Panc1 (cell line): ENCODE data around the gene PDS5A. TPM values are rescaled to one million over a fixed set of nuclear protein-coding genes. Genes with fewer than 3 reads are reported as not detected.

Experiments
- ATAC-seq: fragments of 200-7000 bp; cut with Tn5 transposase; 2 replicates; pipeline ENCODE4 v1.9.1; 2020; ENCODE audit warnings: mild to moderate bottlenecking, moderate library complexity
- BruUV-seq: library from RNA; stranded (reverse); fragments of 400-500 nt; replicated peaks from 2 replicates; lab custom pipeline; 2021; lab: Mats Ljungman, UMichigan
- CTCF ChIA-PET: fragments of 300-600 bp; sonication (Branson Sonifier 250); formaldehyde crosslinking; loops from one replicate; lab custom pipeline; 2022; ENCODE audit warnings: antibody characterized with exemption; lab: Charles Lee
- POLR2A ChIA-PET: fragments of 300-600 bp; sonication (Branson Sonifier 250); formaldehyde crosslinking; loops from one replicate; lab custom pipeline; 2022; ENCODE audit warnings: antibody characterized with exemption; lab: Charles Lee
- DNase-seq: peaks from one replicate; pipeline ENCODE4 v3.0.0-alpha.2; 2010; ENCODE audit warnings: low read depth, low spot score
- H3K27ac ChIP-seq: 2 replicates; pipeline ENCODE4 v1.5.1; 2011; ENCODE audit warnings: mild to moderate bottlenecking, low read length, inconsistent platforms
- H3K27me3 ChIP-seq: fragments of 200-500 bp; sonication (Bioruptor generic); 2 replicates; pipeline ENCODE4 v1.6.0; 2014; ENCODE audit warnings: low read length, inconsistent platforms; ENCODE audit not compliant: control insufficient read depth, insufficient read depth
- H3K36me3 ChIP-seq: fragments of 200-500 bp; sonication (Bioruptor generic); 2 replicates; pipeline ENCODE4 v1.5.1; 2014; ENCODE audit warnings: inconsistent platforms, mild to moderate bottlenecking, low read length, moderate library complexity; ENCODE audit not compliant: control insufficient read depth, insufficient read depth
- H3K4me1 ChIP-seq: 2 replicates; pipeline ENCODE4 v1.5.1; 2011; ENCODE audit warnings: inconsistent platforms, mild to moderate bottlenecking, low read length, moderate library complexity; ENCODE audit not compliant: control insufficient read depth, insufficient read depth
- H3K4me3 ChIP-seq, 2 experiments: 2 replicates each; pipeline ENCODE4 v1.5.1; 2011 to 2012; ENCODE audit warnings: low read depth in 2 of 2, low read length in 2 of 2, mild to moderate bottlenecking in 2 of 2, inconsistent platforms in 1 of 2, moderate library complexity in 1 of 2
- H3K9me3 ChIP-seq: fragments of 200-500 bp; sonication (Bioruptor generic); 2 replicates; pipeline ENCODE4 v1.5.1; 2014; ENCODE audit warnings: low read depth, mild to moderate bottlenecking, inconsistent platforms, low read length, moderate library complexity; ENCODE audit not compliant: control insufficient read depth, insufficient read depth
- POLR2AphosphoS5 ChIP-seq: IDR thresholded peaks from 2 replicates; pipeline ENCODE4 v1.6.1; 2012; ENCODE audit warnings: mild to moderate bottlenecking, low read depth, low read length, moderate library complexity
- SIN3A ChIP-seq: IDR thresholded peaks from 2 replicates; pipeline ENCODE4 v1.6.1; 2012; ENCODE audit warnings: low read depth, mild to moderate bottlenecking, low read length, moderate library complexity, borderline replicate concordance; ENCODE audit not compliant: insufficient read depth
- TCF7L2 ChIP-seq: IDR thresholded peaks from 2 replicates; pipeline ENCODE4 v1.6.1; 2011; ENCODE audit warnings: mild to moderate bottlenecking, low read depth, low read length, inconsistent platforms
- in situ Hi-C: cut with HindIII; loops from 2 replicates; pipeline ENCODE4 v1.10.0; 2016; ENCODE audit warnings: low sequenced_read_pairs, low pct_unique_long_range_greater_than_20kb
- intact Hi-C: fragments of 100-400 bp; cut with micrococcal nuclease; formaldehyde crosslinking; loops from one replicate; pipeline ENCODE4 v1.10.0; 2022; ENCODE audit not compliant: unreplicated experiment
- total RNA-seq: library from RNA; stranded (reverse); gene quantifications from one replicate; pipeline ENCODE4 v1.2.1, GENCODE V29; 2021; ENCODE audit not compliant: unreplicated experiment
- TF ChIP-seq, protein P1 (sequence below), 2 experiments: IDR thresholded peaks; 2 replicates each; pipeline ENCODE4 v1.6.1; 2011 to 2012; ENCODE audit warnings: low read depth in 2 of 2, control low read depth in 1 of 2, low read length in 1 of 2, mild to moderate bottlenecking in 1 of 2, moderate library complexity in 1 of 2; ENCODE audit not compliant: insufficient read depth in 1 of 2
- TF ChIP-seq, protein P2 (sequence below): fragments of 450-650 bp; IDR thresholded peaks from 2 replicates; pipeline ENCODE4 v1.5.1; 2017; ENCODE audit warnings: mild to moderate bottlenecking

The PDS5A gene
- total RNA-seq, 1 experiment from 2014 or later, result 69.2 TPM

DNA sequence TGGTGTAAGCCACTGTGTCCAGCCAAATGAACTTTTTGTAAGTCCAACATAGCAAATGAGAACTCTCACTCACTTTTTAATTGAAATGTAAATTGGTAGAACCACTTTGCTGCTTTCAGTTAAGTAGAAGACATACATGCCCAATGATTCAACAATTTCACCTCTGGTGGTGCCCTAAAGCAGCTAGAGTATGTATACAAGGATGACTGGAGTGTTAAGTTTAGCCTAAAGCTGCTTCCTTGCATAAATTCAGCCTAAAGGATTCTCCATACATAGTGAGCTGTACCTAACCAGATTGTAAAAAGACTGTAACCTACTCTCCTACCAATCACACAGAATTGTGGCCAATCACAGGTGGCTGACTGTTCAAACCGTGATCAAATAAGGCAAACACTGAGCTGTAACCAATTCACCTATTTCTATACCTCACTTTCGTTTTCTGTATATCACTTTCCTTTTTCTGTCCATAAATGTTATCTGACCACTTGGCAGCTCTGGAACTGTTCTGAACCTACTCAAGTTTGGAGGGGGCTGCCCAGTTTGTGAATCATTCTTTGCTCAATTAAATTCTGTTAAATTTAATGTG, 39.9 kb downstream of the PDS5A start:
- Histone ChIP-seq H3K9me3 (no peaks in the 10 kb centered on the region), H3K4me3 (no peak overlapping the region), H3K36me3 (no peaks in the 10 kb centered on the region), H3K27ac (no peak overlapping the region), H3K4me1 (peaks cover 14% of the 10 kb centered on the region), H3K27me3 (no peaks in the 10 kb centered on the region)
- POLR2A ChIA-PET, result no interaction called here
- no peak for DNase-seq
- in situ Hi-C loops, result no loop called here
- CTCF ChIA-PET, result no interaction called here
- no TSS peak for BruUV-seq
- ATAC-seq, result no peak
- intact Hi-C loops, result no loop called here
- TF ChIP-seq, protein P1, sequence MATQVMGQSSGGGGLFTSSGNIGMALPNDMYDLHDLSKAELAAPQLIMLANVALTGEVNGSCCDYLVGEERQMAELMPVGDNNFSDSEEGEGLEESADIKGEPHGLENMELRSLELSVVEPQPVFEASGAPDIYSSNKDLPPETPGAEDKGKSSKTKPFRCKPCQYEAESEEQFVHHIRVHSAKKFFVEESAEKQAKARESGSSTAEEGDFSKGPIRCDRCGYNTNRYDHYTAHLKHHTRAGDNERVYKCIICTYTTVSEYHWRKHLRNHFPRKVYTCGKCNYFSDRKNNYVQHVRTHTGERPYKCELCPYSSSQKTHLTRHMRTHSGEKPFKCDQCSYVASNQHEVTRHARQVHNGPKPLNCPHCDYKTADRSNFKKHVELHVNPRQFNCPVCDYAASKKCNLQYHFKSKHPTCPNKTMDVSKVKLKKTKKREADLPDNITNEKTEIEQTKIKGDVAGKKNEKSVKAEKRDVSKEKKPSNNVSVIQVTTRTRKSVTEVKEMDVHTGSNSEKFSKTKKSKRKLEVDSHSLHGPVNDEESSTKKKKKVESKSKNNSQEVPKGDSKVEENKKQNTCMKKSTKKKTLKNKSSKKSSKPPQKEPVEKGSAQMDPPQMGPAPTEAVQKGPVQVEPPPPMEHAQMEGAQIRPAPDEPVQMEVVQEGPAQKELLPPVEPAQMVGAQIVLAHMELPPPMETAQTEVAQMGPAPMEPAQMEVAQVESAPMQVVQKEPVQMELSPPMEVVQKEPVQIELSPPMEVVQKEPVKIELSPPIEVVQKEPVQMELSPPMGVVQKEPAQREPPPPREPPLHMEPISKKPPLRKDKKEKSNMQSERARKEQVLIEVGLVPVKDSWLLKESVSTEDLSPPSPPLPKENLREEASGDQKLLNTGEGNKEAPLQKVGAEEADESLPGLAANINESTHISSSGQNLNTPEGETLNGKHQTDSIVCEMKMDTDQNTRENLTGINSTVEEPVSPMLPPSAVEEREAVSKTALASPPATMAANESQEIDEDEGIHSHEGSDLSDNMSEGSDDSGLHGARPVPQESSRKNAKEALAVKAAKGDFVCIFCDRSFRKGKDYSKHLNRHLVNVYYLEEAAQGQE (IDR thresholded peaks at IDR 0.05; ENCODE audit: insufficient read depth in 1 of 2, low read depth in 2 of 2, low read length in 1 of 2), result no peak
- TF ChIP-seq TCF7L2, result no peak
- TF ChIP-seq, protein P2, sequence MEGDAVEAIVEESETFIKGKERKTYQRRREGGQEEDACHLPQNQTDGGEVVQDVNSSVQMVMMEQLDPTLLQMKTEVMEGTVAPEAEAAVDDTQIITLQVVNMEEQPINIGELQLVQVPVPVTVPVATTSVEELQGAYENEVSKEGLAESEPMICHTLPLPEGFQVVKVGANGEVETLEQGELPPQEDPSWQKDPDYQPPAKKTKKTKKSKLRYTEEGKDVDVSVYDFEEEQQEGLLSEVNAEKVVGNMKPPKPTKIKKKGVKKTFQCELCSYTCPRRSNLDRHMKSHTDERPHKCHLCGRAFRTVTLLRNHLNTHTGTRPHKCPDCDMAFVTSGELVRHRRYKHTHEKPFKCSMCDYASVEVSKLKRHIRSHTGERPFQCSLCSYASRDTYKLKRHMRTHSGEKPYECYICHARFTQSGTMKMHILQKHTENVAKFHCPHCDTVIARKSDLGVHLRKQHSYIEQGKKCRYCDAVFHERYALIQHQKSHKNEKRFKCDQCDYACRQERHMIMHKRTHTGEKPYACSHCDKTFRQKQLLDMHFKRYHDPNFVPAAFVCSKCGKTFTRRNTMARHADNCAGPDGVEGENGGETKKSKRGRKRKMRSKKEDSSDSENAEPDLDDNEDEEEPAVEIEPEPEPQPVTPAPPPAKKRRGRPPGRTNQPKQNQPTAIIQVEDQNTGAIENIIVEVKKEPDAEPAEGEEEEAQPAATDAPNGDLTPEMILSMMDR, result no peak
- TF ChIP-seq SIN3A, result no peak
- TF ChIP-seq POLR2AphosphoS5, result no peak

DNA sequence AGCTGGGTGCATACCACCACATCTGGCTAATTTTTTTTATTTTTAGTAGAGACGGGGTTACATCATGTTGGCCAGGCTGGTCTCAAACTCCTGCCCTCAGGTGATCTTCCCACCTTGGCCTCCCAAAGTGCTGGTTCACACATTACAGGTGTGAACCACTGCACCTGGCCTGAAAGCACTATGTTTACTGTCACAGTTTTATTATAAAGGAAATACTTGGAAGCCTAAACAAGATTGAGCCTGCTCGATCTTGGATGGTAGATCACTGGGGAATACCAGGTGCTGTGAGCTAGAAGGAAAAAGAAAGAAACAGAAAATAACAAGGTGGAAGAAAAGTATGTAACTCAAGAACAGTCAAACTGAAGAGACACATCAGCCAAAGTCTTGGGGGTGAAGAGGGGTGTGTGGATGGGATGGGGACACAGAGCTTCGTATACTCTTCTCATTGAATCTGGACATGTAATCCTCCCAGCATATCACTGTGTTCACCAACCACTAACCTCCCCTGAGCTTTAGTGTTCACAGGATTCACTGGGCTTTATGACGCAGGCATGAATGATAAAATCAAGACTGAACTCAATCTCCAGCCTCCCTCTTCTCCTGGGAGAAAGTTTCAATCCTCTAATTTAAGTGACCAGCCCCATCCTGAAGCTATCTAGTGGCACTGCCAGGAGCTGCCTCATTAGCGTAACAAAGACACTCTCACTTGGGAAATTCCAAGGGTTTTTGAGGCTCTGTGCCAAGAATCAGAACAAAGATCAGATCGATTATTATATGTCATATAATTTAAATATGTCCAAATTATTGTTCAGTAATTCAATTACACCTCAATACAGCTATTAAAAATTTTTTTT, 40.9 kb downstream of the PDS5A start:
- ChIA-PET POLR2A (no interaction called here), CTCF (no interaction called here)
- no peaks in the 10 kb centered on the region for H3K9me3 ChIP-seq
- DNase-seq, result no peak
- intact Hi-C loops, result no loop called here
- no TSS peak for BruUV-seq
- H3K4me3 ChIP-seq, result no peak overlapping the region
- no peaks in the 10 kb centered on the region for H3K36me3 ChIP-seq
- in situ Hi-C loops, result no loop called here
- no peaks in the 10 kb centered on the region for H3K27me3 ChIP-seq
- no peak for ATAC-seq
- TF ChIP-seq, protein P2, result no peak
- TF ChIP-seq POLR2AphosphoS5 (no peak), TCF7L2 (no peak), SIN3A (no peak)
- TF ChIP-seq, protein P1 (IDR thresholded peaks at IDR 0.05; ENCODE audit: insufficient read depth in 1 of 2, low read depth in 2 of 2, low read length in 1 of 2), result no peak
- H3K4me1 ChIP-seq, result peaks cover 20% of the 10 kb centered on the region
- no peak overlapping the region for H3K27ac ChIP-seq
